Measurements from ENCODE around the gene TRIOBP. TPM values are rescaled to one million over a fixed set of nuclear protein-coding genes. Genes with fewer than 3 reads are reported as not detected.
"Not testable (repeated sequence)": the region's sequence is repeated elsewhere in the genome, so short reads cannot be mapped to it uniquely, and the experiment has no call there.

The TRIOBP gene
- total RNA-seq, 1 donor from 2014 or later, result 105 TPM

DNA sequence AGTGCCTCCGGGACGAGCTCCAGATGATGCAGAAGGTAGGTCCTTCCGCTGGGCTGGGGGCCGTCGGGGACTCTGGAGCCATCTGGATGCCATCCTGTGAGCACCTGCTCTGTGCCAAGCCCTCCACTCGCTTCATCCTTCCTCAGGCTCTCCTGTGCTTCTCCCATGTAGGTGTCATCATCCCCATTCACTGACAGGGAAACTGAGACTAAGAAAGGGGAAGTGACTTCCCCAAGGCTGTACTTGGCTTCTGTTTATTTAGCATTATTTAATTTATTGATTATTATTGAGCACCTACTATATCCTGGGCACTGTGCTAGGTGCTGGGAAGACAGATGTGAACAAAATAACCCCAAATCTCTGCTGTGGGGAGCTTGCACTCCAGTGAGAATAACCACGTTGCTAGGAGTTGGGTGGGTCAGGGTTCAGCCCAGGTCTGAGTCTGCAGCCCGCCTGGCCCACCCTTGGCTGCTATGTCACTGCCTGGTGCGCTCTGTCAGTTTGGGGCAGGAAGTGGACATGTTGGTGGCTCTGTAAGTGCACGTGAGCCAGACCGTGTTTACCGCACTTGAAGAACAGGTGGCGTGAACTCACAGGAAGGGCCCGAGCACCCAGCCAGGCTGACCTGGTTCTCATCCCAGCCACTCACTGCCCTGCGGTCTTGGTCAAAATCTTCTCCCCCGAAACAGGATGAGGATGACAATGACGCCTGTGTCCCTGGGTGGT lies 75.0 kb downstream of the TRIOBP start:
- DNase-seq (ENCODE audit: low read depth, low spot score), result no peak

DNA sequence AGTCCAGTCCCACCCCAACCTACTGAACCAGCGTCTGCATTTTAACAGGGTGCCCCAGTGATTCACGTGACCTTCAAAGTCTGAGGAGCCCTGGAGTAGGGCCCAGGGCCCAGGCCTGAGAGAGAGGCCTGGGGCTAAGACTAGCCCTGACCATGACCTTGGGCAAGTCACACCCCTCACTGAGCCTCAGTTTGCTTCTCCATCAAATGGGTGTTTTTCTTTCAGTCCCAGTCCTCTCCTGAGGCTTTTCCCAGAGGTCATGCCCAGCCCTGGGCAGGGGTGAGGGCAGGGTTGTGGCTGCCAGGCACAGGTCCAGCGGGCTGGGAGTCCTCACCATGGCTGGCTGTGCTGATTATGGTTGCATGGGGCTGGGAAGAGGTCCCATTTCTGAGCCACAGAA lies 77.9 kb downstream of the TRIOBP start:
- DNase-seq (ENCODE audit: low read depth, low spot score), result no peak

DNA sequence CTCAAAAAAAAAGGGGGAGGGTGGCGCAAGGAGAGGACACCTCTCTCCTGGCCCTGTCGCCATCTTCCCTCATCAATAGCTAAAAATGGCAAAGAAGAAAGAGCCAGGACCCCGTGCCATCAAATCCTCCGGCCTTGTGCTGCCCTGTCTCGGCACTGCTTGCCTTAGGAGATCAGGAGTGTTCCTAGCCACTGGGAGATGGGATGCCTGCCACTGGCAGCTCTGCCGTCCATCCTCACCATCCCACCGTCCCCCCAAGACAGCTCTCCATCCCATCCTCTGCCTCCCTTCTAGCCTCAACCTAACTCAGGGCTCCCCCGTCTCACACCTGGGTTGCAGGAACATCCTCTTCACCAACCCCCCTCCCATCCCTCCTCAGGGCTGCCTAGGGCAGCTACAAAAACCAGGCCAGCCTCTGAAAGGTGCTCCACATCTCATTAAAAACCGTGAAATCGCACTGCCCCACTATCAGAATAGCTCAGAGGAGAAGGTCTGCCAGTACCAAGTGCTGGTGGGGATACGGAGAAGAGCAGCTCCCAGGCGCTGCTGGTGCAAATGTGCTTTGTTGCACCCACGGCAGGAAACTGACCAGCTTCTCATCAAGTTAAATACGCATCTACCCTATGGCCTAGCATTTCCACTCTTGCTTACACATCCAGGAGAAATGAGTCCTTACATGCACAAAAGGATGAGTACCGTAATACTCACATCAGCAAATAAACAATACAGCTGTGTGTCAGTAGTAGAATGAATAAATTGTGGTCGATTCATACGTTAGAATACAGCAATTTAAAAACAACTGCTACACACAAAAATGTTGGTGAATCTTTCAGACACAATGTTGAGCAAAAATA lies 79.2 kb downstream of the TRIOBP start:
- no peak for DNase-seq (ENCODE audit: low read depth, low spot score)

DNA sequence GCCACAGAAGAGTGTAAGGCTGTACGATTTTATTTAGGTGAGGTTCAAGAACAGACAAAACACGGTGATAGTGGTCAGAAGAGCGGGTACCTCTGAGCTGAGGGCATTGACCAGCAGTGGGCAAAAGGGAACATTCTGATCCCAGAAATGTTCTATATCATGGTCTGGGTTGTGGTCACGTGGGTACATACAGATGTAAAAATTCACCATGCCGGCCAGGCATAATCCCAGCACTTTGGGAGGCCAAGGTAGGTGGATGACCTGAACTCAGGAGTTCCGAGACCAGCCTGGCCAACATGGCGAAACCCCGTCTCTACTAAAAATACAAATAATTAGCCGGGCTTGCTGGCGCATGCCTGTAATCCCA lies 79.8 kb downstream of the TRIOBP start:
- DNase-seq (ENCODE audit: low read depth, low spot score), result no peak

GRCh38 chr22:37777122-37777687 lies 80.4 kb downstream of the TRIOBP start:
- DNase-seq (ENCODE audit: low read depth, low spot score), result no peak

GRCh38 chr22:37778370-37779009 lies 81.6 kb downstream of the TRIOBP start:
- no peak for DNase-seq (ENCODE audit: low read depth, low spot score)

DNA sequence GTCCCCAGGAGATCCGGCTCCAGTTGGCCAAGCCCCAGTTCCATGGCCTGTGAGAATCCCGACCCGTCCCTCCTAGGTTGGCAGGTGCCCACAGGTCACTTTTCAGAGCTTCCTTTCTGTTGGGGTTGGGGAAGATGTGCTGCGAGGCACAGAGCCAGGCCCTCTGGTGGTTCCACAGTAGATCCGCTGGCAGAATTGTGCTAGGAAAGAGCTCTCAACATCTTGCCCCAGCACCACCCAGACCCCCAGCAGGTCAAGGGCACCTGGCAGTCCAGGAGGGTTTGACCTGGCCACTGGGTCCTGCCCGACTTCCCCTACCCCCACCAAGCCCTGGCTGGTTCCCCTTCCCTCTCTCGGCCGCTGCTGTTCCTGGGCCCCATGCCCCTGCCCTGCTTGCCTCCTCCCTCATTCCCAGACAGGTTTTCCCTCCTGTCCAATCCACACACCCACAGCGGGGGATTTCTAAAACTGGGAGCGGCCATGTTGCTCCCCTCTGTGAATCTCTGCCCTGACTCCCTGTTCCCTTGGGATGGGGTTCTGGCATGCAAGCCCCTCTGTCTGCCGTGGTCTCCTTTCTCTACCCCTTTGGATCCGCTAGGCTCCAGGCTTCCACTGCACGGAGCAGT lies 84.7 kb downstream of the TRIOBP start:
- no peak for DNase-seq (ENCODE audit: low read depth, low spot score)

DNA sequence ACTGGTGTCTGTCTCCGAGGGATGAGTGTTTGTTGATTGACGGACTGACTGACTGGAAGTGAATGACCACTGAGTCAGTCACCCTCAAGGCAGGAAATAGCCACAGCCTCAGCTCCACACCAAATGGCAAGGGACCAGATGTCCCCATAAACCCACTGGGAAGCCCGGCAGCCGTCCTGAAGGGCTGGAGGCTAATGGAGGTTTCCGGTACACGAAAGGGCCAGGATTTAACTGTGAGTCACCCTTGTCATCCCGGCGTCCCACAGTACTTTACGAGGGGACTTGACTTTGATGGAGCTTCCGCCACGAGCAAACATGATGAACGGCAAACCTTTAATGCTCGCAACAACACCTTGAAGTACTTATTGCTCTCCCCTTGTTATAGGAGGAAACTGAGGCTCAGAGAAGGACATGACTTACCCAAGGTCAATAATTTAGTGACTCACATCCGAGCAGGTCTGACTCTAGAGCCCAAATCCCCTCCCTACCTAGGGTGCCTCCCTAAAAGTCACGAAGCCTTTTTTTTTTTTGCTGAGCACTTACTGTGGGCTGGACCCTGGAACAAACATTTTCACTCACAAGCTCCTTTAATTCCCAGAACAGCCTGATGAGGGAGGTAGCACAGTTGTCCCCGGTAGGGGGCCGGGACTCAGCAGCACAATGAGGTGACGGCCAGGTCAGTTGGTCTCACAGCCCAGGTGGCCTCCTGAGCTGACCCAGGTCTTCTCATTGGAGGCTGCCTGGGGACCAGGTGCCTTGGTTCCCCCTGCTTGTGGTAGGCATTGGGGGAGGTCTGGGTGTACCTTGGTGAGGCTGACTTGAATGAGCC lies 85.7 kb downstream of the TRIOBP start:
- no peak for DNase-seq (ENCODE audit: low read depth, low spot score)

GRCh38 chr22:37784829-37785495 lies 88.1 kb downstream of the TRIOBP start:
- DNase-seq (ENCODE audit: low read depth, low spot score), result no peak

DNA sequence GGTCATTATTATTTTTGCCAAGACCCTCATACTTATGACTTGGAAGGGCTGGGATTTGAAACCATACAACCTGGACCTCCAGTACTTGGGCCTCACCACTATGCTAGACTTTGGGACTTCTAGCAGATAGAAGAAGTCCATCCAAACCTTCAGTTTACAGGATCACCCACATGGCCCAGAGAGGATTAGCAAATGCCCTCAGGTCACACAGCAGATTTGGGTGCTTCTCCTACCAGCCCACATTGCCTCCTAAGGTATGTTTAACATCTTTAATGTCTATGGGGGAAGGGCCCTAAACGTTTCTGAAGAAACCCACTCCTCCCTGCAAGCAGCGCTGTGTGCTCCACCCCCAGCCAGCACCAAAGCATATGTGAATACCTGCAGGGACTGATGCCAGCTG lies 93.4 kb downstream of the TRIOBP start:
- DNase-seq (ENCODE audit: low read depth, low spot score), result no peak

GRCh38 chr22:37792494-37792893 lies 95.6 kb downstream of the TRIOBP start:
- no peak for DNase-seq (ENCODE audit: low read depth, low spot score)

DNA sequence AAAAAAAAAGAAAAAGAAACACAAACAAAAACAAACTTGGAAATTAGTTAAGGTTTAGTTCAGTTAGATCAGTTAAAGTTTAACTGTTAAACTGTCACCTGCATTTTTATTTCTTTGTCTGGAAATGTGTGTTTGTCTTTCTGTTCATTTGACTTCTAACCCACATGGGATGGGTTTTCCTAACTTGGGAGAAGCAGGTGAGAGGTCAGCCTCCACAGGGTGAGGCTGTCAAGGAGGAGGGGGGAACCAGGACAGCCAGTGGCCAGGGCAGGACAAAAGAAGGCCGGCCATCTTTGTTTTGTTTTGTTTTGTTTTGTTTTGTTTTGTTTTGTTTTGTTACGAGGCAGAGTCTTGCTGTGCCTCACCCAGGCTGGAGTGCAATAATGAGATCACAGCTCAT lies 97.5 kb downstream of the TRIOBP start:
- no peak for DNase-seq (ENCODE audit: low read depth, low spot score)

DNA sequence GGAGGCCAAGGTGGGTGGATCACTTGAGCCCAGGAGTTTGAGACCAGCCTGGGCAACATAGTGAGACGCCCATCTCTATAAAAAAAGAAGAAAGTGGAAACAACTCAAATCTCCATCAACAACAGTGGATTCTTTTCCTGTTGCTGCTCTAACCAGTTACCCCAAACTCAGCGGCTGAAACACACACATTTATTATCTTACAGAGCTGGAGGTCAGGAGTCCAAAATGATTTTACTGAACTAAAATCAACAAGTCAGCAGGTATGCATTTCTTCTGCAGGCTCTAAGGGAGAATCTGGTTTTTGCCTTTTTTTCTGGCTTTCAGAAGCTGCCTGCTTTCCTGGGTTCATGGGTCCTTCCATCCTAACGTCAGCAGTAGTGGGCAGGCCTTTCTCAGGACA lies 99.2 kb downstream of the TRIOBP start:
- no peak for DNase-seq (ENCODE audit: low read depth, low spot score)

DNA sequence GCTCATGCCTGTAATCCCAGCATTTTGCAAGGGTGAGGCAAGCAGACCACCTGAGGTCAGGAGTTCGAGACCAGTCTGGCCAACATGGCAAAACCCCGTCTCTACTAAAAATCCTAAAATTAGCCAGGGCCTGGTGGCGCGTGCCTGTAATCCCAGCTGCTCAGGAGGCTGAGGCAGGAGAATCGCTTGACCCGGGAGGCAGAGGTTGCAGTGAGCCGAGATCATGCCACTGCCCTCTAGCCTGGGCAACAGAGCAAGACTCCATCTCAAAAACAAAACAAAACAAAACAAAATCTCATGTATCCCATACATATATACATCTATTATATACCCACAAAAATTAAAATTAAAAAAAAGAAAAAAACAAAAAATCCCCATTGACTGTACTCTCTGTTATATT lies 100.4 kb downstream of the TRIOBP start:
- not testable (repeated sequence) for DNase-seq (ENCODE audit: low read depth, low spot score)

GRCh38 chr22:37797874-37798500 lies 101.1 kb downstream of the TRIOBP start:
- no peak for DNase-seq (ENCODE audit: low read depth, low spot score)

GRCh38 chr22:37799979-37800378 lies 103.1 kb downstream of the TRIOBP start:
- not testable (repeated sequence) for DNase-seq (ENCODE audit: low read depth, low spot score)

GRCh38 chr22:37801946-37802309 lies 105.1 kb downstream of the TRIOBP start:
- DNase-seq (ENCODE audit: low read depth, low spot score), result no peak

- no peak for DNase-seq (ENCODE audit: low read depth, low spot score)
Observed at GRCh38 chr22:37802310-37803194, 105.7 kb downstream of the TRIOBP start.

GRCh38 chr22:37803195-37803638 lies 106.4 kb downstream of the TRIOBP start:
- DNase-seq (ENCODE audit: low read depth, low spot score), result no peak
